Suppressor macrophage (primary cell): ENCODE results near the gene FBLN1.
"Not testable (repeated sequence)": the region's sequence is repeated elsewhere in the genome, so short reads cannot be mapped to it uniquely, and the experiment has no call there.

ENCODE experiments used
- DNase-seq, 4 experiments: peaks; one replicate each; pipeline ENCODE4 v3.0.0-alpha.2; 2020 to 2022

FBLN1 gene

DNA sequence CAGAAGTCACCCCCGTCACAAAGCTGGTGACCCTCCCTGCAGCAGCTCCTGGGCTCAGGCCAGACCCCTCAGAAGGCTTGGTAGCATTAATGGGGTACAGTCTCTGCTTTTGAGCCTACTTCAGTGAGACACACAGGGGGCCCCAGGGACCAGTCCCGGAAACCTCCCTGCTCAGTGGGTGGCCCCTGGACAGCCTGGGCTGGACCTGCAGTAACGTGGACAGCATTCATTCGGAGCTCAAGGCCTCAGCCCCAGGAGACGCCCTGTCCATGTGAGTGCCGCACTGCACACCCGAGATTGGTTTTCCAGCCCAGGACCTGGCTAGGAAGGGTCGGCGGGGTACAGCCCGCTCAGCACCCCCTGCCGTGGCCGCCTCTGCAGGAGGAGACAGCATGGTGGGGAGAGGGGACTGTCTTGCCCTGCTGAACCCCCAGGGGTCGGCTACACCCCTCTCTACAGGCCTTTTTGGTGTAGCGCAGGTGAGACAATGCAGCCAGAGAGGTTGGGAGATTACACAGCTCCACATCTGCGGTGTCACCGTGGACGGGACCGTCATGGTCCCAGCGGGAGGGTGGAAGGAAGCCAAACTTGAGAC is 83.4 kb downstream of the FBLN1 start:
- DNase-seq = no peak

DNA sequence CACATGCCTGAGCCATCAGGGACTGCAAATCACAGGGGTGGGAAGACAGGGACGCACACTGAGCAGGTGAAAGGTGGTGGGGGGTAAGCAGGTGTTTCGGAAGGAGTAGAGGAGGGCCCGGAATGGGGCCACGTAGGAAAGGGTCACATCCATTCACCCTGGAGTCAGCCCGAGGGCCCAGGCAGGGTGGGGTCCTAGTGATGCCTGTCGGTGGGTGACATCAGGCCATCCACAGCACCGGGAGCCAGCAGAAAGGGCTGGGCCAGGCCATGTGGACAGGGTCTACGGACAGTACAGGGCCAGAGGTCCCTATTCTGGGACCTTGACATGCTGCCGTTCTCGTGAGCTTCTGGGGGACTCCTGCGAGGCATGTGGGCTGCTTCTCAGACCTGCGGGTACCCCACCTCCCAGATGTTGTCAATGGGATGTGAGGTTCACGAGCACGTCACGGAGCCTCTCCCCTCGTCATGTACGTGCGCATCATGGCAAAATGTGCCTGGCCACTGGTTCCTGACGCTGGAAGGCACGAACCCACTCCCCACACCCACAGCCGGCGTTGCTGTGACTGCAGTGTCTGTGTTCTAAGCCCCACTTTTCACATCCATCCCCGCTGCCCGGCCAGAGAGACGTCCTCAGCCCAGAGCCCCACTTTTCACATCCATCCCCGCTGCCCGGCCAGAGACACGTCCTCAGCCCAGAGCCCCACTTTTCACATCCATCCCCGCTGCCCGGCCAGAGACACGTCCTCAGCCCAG is 84.1 kb downstream of the FBLN1 start:
- no peak for DNase-seq

DNA sequence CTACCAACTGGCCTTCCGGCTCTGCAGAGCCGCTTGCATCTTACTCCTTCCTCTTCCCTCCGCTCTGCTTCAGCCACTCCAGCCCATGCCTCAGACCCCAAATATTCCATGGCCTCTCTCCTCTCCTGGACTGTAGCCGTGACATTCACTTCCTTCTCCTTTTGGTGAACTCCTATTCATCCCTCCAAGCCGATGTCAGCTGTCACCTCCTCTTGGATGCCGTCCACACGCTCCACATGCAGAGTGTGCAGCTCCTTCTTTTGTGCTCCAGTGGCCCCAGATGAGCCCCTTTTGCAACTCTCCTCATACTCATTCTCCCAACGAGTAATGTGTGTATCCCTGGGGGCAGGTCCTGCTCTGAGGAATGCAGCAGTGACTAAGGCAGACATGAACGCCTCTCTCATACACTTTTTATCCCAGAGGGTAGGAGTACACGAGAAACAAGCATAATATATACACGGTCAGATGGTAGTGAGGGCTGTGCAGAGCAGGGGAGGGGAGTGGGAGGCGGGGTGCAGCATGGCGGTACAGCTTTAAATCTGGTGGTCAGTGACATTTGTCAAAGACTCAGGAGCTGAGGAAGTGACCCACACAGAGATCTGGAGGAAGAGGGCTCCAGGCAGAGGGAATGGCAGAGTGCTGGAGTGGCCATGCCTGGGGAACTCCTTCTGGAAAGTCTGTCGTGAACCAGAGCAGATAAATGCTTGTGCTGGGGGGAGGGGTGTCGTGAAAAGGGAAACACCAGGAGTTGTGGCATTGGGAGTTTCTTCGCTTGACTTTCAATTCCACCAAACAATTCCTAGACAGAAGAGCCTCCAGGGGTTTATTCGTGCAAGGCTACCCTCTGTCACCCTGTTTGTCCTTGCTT is 85.2 kb downstream of the FBLN1 start:
- DNase-seq = peak; percentile 16 to 37 (median 26)

DNA sequence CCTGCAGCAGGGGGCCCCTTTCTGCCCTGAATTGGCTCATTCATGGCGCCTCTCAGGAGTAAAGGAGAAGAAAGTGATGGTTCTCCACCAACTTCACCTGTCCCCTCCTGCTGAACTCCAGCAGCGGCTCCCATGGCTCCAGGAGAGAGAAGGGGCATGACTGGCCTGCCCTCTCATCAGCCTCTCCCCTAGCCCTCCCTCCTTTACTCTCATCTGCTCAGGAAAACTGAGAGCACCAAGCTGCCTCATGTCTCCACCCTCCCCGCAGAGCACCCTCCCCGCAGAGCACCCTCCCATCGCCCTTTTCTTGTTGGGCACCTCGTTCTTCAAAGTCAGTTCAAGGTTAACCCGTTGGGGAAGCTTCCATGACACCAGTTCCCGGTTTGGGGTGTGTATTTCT is 86.9 kb downstream of the FBLN1 start:
- DNase-seq = no peak

DNA sequence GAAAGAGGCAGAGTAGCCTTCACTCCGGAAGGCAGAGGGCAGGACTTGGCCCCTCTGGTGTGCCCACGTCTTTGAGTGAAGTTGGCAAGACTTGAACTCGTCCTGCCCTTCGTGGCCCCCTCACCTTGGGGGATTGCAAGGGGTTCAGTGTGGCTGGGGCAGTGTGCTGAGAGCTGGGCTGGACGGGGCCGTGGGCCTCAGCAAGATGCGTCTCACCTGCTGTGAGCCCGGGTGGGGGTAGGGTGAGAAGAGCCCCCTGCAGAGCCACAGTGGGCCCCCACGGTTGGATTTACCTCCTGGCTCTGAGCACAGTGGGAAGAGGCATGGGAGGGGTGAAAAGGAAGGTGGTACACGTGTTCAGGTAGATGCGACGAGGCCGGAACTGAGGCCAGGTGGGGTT is 87.6 kb downstream of the FBLN1 start:
- no peak for DNase-seq

DNA sequence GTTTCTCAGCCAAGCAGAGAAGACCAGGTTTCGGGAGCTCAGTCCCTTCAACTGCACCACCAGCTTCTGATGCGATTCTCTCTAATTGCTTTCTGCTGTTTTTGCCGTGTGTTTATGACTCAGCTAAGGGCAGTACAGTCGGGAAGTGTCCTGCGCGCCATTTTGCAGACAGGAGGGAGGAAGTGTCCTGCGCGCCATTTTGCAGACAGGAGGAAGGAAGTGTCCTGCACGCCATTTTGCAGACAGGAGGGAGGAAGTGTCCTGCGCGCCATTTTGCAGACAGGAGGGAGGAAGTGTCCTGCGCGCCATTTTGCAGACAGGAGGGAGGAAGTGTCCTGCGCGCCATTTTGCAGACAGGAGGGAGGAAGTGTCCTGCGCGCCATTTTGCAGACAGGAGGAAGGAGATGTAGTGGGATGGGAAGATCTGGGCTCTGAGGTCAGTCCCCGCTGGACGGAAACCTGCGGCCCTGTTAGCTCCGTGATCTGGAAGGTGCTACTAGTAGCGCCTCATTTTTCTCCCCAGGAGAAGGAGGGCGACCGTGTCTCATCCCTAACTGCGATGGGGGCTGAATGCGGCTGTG is 89.0 kb downstream of the FBLN1 start:
- peak in 2 of 4 experiments; percentile 40 to 43 for DNase-seq

DNA sequence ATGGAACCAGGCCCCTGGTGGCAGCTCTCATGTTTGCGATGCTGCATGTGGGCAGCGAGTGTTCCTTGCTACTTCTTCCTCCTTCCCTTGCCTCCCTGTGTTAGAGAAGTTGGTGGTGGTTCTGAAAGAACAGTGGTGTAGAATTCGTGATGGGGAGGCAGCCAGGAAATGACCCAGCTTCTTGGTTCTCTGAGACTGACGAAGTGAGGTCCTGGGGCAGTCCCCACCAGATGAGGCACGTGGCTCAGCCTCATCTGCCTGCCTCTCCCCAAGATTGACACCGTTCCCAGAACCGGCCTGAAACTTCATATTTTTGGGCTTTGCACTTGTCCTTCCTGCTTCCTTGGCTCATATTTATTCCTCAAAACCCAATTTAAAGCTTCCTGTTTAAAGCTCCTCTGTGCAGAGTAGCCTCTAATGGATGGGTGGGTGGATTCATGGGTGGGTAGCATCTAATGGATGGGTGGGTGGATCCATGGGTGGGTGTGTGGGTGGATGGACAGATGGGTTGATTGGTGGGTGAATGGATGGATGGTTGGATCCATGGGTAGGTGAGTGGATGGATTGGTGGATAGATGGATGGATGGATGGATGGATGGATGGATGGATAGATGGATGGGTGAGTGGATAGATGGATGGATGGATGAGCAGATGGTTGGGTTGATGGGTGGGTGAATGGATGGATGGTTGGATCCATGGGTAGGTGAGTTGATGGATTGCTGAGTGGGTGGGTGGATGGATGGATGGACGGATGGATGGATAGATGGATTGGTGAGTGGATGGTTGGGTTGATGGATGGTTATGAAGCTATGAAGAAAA is 91.6 kb downstream of the FBLN1 start:
- DNase-seq = peak in 1 of 4 experiments; percentile 17

DNA sequence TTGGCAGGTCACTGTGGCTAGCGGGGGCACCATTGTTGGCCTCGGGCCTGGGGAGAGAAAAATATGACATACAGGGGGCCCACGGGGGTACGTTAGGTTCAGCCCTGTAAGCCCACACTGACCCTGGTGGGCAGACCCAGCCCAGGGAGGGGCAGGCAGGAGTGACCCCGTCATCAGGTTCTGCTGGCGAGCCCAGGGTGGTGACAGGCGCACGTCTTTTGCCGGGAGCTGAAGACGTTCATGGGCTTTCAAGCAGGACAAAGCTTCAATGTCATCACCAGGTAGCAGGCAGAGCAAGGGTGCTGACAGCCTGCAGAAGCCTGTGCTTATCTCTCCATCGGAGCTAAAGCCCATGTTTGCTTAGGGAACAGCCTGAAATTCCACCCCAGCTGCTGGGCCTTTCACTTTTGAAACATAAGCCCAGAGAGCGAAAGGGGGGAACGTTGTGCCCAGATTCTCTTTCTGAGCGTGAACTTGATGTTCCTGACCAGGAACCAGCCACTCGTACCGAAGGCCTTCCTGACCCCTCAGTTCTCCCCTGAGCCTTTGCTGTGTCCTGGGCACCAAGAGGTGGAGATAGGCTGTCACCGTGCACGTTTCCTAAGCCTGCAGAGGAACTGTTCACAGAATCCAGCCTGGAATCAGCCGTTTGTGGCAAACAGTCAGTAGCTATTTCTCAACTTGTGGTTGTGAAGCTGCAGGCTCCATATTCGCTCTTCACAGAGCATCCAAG is 94.9 kb downstream of the FBLN1 start:
- no peak for DNase-seq

DNA sequence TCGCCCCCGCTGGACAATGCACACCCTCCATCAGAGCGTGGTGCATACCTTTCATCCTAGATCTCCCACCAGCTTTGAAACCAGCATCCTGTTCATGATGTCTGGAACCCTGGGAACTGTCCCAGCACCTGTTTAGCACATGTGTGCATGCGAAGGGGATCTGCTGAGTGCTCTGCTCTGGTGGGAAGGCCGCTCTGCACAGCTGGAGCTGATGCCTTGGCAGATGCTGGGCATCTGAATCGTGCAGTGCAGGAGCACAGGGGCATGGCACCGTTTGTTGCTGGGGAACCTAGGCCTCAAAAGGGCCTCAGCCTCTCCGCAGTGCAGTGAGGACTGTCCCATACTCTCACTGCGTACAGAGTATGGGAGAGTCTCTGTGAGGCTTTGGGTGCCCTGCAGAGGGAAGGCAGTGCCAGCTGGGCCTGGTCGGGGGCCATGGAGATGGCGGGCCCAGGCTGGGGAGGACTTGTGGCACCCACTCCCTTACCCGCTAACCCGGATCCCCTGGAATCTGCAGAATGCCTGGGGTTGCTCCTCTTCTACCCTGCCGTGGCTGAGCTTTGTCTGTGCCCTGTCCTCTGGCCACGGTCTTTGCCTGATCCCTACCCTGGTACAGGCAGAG is 96.0 kb downstream of the FBLN1 start:
- DNase-seq = no peak

DNA sequence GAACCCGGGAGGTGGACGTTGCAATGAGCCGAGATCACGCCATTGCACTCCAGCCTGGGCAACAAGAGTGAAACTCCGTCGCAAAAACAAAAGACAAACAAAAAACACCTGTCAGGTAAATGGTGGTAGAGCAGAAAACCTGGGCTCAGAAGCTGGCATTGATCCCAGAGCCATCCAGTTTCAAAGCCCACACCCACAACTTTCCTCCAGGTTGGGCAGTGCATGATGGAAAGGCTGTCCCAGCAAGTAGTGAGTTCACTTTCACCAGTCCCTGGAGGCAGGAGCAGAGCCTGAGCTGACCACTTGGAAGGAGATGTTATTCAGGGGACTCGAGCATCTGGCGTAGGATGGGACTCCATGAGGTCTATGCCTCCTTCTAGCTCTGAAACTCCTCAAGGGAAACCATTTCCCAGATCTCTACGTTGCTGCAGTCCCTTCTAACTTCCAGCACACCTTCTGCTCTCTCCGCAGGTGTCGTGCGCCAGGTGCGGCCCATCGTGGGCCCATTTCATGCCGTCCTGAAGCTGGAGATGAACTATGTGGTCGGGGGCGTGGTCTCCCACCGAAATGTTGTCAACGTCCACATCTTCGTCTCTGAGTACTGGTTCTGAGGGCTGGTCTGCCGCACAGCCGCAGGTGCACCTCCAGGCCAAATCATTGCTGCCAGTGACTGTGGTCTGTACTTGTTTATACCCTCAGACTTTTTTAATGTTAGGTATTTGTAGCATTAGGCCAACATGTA is 97.3 kb downstream of the FBLN1 start:
- no peak for DNase-seq

DNA sequence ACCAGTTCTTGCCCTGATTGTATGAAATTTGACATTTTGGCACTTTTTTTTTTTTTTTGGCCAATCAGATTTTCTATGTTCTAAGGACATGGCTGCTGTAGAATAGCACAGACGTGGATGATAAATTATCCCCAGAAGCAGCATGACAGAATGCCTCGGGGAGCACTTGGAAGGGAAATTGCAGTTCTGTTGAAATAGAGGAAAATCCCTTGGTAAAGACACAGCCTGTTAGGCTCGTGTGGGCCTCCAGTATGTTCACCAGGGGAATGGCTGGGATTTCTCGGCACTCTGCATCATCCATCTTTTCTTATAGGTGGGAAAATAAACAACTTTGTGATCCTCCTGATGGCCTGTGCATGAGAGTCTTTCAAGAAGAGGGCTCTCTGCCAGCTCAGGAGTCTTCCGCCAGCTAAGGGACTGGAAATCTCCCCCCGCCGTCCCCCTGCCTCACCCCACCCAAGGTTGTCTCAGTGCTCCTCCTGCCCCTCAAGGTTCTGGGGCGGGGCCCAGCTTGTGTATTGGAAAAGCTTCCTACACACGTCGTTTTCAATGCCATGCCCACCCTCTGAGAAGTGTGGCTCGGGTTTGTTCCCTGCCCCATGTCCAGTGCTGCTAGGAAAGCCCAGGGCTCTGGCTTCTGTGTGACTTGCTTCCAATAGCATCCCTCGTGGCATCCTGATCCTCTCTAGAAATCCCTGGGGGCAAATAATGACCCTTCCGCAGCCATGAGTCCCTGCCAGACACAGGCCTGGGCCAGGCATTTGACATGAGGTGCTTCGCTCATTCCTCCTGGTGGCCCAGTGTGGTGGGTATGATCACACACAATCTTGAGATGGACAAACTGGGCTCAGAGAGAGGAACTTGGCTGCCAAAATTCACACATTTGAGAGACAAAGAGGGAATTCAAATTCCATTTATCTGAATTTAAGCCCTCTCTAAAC is 98.4 kb downstream of the FBLN1 start:
- peak in 3 of 4 experiments; percentile 40 to 49 (median 46) for DNase-seq

DNA sequence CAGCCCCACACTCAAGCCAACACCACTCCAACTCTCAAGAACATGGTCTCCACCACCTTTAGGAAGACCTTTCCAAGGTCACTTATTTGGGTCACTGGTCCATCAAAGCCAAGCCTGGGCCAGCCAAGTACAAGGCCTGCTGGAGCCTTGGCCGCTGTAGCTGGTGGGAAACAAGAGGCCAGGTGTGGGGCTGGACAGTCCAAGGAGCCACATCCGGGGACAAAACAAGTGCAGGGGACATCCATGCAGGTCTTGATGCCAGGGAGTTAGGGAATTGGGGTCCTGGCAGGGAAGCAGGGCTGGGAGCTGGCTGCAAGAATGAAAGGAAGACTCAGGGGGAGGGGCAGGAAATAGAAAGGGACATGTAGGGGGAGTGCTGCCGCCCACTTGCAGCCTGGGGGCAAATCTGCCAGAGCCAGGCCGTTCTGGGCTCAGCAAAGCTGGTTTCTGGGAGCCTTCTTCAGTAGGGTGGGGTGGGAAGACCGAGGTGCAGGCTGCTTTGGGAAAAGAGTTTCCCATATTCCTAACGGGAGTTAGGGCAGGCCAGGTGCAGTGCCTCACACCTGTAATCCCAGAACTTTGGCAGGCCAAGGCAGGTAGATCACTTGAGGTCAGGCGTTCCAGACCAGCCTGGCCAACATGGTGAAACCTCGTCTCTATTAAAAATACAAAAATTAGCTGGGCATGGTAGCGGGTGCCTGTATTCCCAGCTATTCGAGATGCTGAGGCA is 99.5 kb downstream of the FBLN1 start:
- DNase-seq = no peak

DNA sequence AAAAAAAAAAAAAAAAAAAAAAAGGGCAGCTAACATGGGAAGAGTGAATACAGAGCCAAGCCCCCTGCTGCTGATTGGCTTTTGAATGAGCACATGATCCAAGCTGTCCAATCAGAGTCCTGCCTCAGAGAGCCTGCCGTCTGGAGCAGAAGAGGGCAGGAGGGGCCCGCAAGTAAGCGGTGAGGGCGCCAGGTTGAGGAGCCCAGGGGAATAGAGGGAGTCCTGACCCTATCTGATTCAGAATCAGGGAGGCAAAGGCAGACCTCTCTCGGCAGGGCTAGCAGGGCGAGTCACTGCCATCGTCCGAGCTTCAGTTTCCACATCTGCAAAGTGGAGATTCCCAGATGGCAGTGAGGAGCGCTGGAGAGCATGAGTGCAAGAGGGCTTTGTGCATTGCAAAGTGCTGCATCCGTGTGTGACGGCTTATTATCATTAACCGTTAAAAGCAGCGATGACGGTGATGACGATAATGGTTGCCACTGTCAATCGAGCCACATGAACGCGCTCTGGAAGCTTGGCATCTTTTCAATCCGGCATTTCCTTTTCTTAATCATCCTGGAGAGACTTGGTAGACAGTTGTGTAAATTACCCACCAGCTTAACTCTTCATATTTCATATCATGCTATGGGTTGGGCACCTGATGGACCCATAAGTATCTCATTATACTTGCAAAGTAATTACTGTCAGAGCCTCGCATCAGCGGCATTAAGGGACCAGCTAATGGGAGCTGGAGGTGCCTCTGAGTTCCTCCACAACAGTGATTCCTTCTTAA is 100.3 kb downstream of the FBLN1 start:
- no peak for DNase-seq

DNA sequence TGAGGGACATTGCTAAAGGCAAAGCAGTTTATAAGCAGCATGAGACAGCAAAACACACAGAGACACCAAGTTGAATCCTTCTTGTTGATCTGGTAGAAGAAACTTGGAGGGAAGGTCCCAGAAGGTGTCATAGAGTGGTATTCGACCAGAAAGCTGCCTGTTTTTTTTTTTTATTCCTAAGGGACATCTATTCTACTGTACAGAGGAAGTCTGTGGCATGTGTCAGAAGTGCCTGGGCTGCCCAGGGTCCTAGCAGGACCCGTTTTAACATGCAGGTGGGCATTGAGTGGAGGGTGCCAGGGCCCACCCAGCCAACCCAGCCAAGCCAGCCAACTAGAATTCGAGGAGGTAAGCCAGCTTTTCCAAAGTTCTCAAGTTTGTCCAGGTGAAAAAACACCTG is 100.9 kb downstream of the FBLN1 start:
- DNase-seq = no peak

DNA sequence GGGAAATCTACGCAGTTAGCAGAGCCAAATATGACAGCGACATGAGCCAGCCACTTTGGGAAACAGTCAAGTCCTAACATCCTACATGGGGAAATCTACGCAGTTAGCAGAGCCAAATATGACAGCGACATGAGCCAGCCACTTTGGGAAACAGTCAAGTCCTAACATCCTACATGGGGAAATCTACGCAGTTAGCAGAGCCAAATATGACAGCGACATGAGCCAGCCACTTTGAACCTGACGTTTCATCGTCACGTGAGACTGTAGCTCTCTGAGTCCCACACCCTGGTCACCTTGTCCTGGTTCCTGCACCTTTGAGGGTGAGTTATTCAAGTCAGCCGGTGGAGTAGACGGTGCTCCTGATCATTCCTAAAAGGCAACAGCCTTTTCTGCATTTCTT is 105.4 kb downstream of the FBLN1 start:
- not testable (repeated sequence) for DNase-seq

DNA sequence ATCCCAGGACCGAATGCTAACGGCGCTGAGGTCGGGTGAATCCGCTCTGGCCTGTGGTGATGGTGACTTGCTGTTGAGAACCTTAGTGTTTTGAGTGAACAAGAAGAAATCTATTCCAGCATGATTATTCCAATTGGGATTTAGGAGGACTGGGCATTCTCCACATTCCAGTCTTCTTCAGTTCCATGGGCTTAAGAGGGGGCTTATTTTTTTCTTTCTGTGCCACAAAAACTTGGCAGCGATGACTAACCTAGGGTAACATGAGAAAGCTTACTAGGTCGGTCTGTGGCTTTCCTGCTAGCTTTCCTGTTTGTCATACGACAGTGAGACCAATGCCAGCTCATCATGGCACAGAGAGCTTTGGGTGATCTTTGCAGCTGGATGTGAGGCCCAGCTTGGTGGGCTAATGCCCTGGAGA is 106.1 kb downstream of the FBLN1 start:
- peak; percentile 38 to 63 (median 53) for DNase-seq

DNA sequence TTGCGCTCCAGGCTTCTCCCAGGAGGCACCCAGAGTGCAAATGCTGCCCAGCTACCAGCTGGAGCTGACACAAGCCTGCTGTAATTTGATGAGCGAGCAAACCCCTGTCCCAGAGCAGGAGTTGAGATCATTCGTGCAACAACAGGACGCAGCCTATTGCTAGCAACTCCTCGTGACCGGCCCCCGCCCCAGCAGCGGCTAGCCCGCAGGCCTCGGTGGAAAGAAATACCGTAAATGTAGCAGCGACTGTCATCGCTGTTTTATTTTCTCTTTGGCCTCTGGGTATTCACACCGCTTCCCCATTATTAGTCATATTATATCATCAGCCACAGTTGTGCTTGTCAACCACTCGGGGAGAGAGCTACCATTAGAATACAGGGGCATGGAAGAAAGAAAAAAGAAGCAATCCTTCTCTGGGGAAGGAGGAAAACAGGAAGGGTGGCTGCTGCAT is 109.8 kb downstream of the FBLN1 start:
- peak; percentile 86 to 91 (median 89) for DNase-seq
